ENCODE measurements around the gene ATXN7. TPM values are rescaled to one million over a fixed set of nuclear protein-coding genes. Genes with fewer than 3 reads are reported as not detected.

Gene ATXN7
- polyA plus RNA-seq, 3 donors = 2.7 to 29.5 (median 3.2) TPM

DNA sequence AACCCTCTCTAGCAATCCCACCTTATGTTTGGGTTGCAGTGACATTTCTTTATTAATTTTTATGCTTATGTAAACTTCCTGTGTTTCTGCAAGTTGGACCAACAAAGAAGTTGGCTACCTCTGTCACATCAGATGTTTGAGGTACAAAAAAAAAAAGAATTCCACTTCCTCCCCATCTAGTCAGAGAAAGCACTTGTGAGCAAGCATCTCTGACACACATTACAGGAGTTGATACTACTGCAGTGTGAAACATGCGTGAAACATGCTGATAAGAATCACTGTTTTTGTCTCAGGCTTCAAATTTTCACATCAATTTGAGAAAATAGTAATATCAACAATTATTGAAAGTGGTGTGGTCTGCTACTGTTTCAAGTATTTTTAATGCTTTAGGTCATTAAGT is 47.2 kb downstream of the ATXN7 start:
- Mint-ChIP-seq H3K36me3 (peaks cover 26 to 41% of the 10 kb centered on the region in 2 donors), H3K9me3 (no peaks in the 10 kb centered on the region), H3K4me3 (peak overlapping the region; percentile 92 to 95), H3K4me1 (peaks cover 43% of the 10 kb centered on the region), H3K27ac (peak overlapping the region in 6 of 7 donors; percentile 85 to 95 (median 94)), H3K27me3 (ENCODE audit: low read depth in 3 of 3) (peaks cover 0 to 4% (median 0%) of the 10 kb centered on the region in 3 donors)
- Histone ChIP-seq H3K27ac (ENCODE audit: low read depth in 1 of 2, low read length in 2 of 2) (peak overlapping the region in 1 of 2 donors; percentile 91), H2AFZ (ENCODE audit: insufficient read depth, low read depth, low read length, poor library complexity, severe bottlenecking) (no peak overlapping the region), H3K4me3 (replicated peaks in 1 of 3; ENCODE audit: low read depth in 2 of 3, low read length in 3 of 3) (peak overlapping the region; percentile 77 to 89 (median 84)), H3K36me3 (replicated peaks in 1 of 2; ENCODE audit: control insufficient read depth in 1 of 2, insufficient read depth in 2 of 2, low read length in 2 of 2) (peaks cover 8 to 31% of the 10 kb centered on the region in 2 donors), H3K9me3 (replicated peaks in 1 of 2; ENCODE audit: control insufficient read depth in 1 of 2, insufficient read depth in 1 of 2, low read length in 2 of 2) (no peaks in the 10 kb centered on the region), H3K79me2 (ENCODE audit: insufficient read depth, low read length) (peaks cover 60% of the 10 kb centered on the region), H3K4me2 (replicated peaks; ENCODE audit: extremely low read depth, low read length, poor library complexity, severe bottlenecking) (peak overlapping the region; percentile 93), H3K27me3 (ENCODE audit: control insufficient read depth in 2 of 2, insufficient read depth in 2 of 2, low read length in 2 of 2) (no peaks in the 10 kb centered on the region), H3K9ac (ENCODE audit: insufficient read depth, low read length, poor library complexity, severe bottlenecking) (peak overlapping the region; percentile 81), H4K20me1 (ENCODE audit: insufficient read depth, low read length) (peaks cover 40% of the 10 kb centered on the region), H3K4me1 (ENCODE audit: control insufficient read depth in 1 of 2, insufficient read depth in 2 of 2, low read length in 2 of 2) (peaks cover 33 to 46% of the 10 kb centered on the region in 2 donors)
- intact Hi-C loops (cut with micrococcal nuclease) = loop anchor here (2.0 to 5.0 kb wide), 4 partner anchors 34 to 66 kb away; no protein-coding TSS in a partner anchor
- TF ChIP-seq CTCF (IDR thresholded peaks at IDR 0.05) = no peak
- peak in 1 of 3 donors; percentile 26 for DNase-seq
- no CpG with 5 or more reads among the region's 1 CpG for WGBS (ENCODE audit: insufficient coverage)

- Histone ChIP-seq H3K4me3 (replicated peaks in 1 of 3; ENCODE audit: low read depth in 2 of 3, low read length in 3 of 3) (peak overlapping the region; percentile 77 to 89 (median 84)), H3K36me3 (replicated peaks in 1 of 2; ENCODE audit: control insufficient read depth in 1 of 2, insufficient read depth in 2 of 2, low read length in 2 of 2) (peaks cover 14 to 31% of the 10 kb centered on the region in 2 donors), H3K79me2 (ENCODE audit: insufficient read depth, low read length) (peaks cover 61% of the 10 kb centered on the region), H4K20me1 (ENCODE audit: insufficient read depth, low read length) (peaks cover 35% of the 10 kb centered on the region), H3K27me3 (ENCODE audit: control insufficient read depth in 2 of 2, insufficient read depth in 2 of 2, low read length in 2 of 2) (no peaks in the 10 kb centered on the region), H3K9me3 (replicated peaks in 1 of 2; ENCODE audit: control insufficient read depth in 1 of 2, insufficient read depth in 1 of 2, low read length in 2 of 2) (no peaks in the 10 kb centered on the region), H2AFZ (ENCODE audit: insufficient read depth, low read depth, low read length, poor library complexity, severe bottlenecking) (peak overlapping the region; percentile 81), H3K9ac (ENCODE audit: insufficient read depth, low read length, poor library complexity, severe bottlenecking) (peak overlapping the region; percentile 81), H3K4me2 (replicated peaks; ENCODE audit: extremely low read depth, low read length, poor library complexity, severe bottlenecking) (peak overlapping the region; percentile 93), H3K27ac (ENCODE audit: low read depth in 1 of 2, low read length in 2 of 2) (peak overlapping the region; percentile 81 to 91), H3K4me1 (ENCODE audit: control insufficient read depth in 1 of 2, insufficient read depth in 2 of 2, low read length in 2 of 2) (peaks cover 33 to 46% of the 10 kb centered on the region in 2 donors)
- peaks cover 43% of the 10 kb centered on the region for H3K4me1 Mint-ChIP-seq
- peak in 2 of 3 donors; percentile 25 to 35 for DNase-seq
- H3K9me3 Mint-ChIP-seq = no peaks in the 10 kb centered on the region
- TF ChIP-seq CTCF (IDR thresholded peaks at IDR 0.05) = no peak
- peak overlapping the region; percentile 85 to 96 (median 94) for H3K27ac Mint-ChIP-seq
- peaks cover 0 to 4% (median 0%) of the 10 kb centered on the region in 3 donors for H3K27me3 Mint-ChIP-seq (ENCODE audit: low read depth in 3 of 3)
- intact Hi-C loops (cut with micrococcal nuclease) = loop anchor here (2.0 to 5.0 kb wide), 4 partner anchors 34 to 66 kb away; no protein-coding TSS in a partner anchor
- under 1% methylated on average over 17 of the region's 18 CpGs for WGBS (ENCODE audit: insufficient coverage)
- peaks cover 24 to 42% of the 10 kb centered on the region in 2 donors for H3K36me3 Mint-ChIP-seq
- peak overlapping the region; percentile 92 to 95 for H3K4me3 Mint-ChIP-seq
Measured at GRCh38 chr3:63911509-63911872, 47.8 kb downstream of the ATXN7 start.
